IMR-90 (cell line): ENCODE measurements around the gene DOLPP1. TPM values are rescaled to one million over a fixed set of nuclear protein-coding genes. Genes with fewer than 3 reads are reported as not detected.

Experiments used
- ATAC-seq: fragments of 200-7000 bp; cut with Tn5 transposase; 2 replicates; pipeline ENCODE4 v1.9.1; 2020; ENCODE audit warnings: low read depth, mild to moderate bottlenecking, moderate library complexity
- BruUV-seq: library from RNA; stranded (reverse); fragments of 400-500 nt; replicated peaks from 2 replicates; lab custom pipeline; 2021; lab: Mats Ljungman, UMichigan
- CTCF ChIA-PET: fragments of 300-600 bp; formaldehyde crosslinking; extraction: SDS; loops from one replicate; lab custom pipeline; 2021; ENCODE audit warnings: antibody characterized with exemption; lab: Yijun Ruan, JAX
- POLR2A ChIA-PET: fragments of 300-600 bp; sonication (Branson Sonifier 250); formaldehyde crosslinking; loops from one replicate; lab custom pipeline; 2022; ENCODE audit warnings: antibody characterized with exemption; ENCODE audit not compliant: unreplicated experiment; lab: Charles Lee
- DNase-seq: peaks from one replicate; pipeline ENCODE4 v3.0.0; 2013
- H2AFZ ChIP-seq: replicated peaks from 2 replicates; pipeline ENCODE3; 2013; ENCODE audit warnings: low read length, mild to moderate bottlenecking; ENCODE audit not compliant: poor library complexity
- H2AK5ac ChIP-seq: 2 replicates; pipeline ENCODE4 v1.6.1; 2013; ENCODE audit warnings: low read depth, low read length, inconsistent platforms
- H2AK9ac ChIP-seq: replicated peaks from 2 replicates; pipeline ENCODE3; 2013; ENCODE audit warnings: mild to moderate bottlenecking, low read depth, low read length, moderate library complexity; ENCODE audit not compliant: poor library complexity
- H2BK120ac ChIP-seq: 2 replicates; pipeline ENCODE4 v1.6.1; 2013; ENCODE audit warnings: low read depth, low read length, inconsistent platforms
- H2BK15ac ChIP-seq: 3 replicates; pipeline ENCODE4 v1.6.1; 2013; ENCODE audit warnings: low read depth, low read length, inconsistent platforms
- H2BK20ac ChIP-seq: 2 replicates; pipeline ENCODE4 v1.6.1; 2013; ENCODE audit warnings: low read depth, mild to moderate bottlenecking, inconsistent platforms, low read length, moderate library complexity
- H2BK5ac ChIP-seq: 2 replicates; pipeline ENCODE4 v1.6.1; 2013; ENCODE audit warnings: mild to moderate bottlenecking, low read depth, low read length, inconsistent platforms; ENCODE audit not compliant: poor library complexity, severe bottlenecking
- H3K14ac ChIP-seq: replicated peaks from 2 replicates; pipeline ENCODE4 v1.6.1; 2013; ENCODE audit warnings: low read depth, low read length, inconsistent platforms
- H3K18ac ChIP-seq: 2 replicates; pipeline ENCODE4 v1.6.1; 2013; ENCODE audit warnings: low read depth, low read length, control low read depth
- H3K23ac ChIP-seq: 2 replicates; pipeline ENCODE4 v1.6.1; 2013; ENCODE audit warnings: low read depth, low read length, inconsistent platforms
- H3K27ac ChIP-seq: 2 replicates; pipeline ENCODE4 v1.5.1; 2013; ENCODE audit warnings: mild to moderate bottlenecking, control low read depth, low read length; ENCODE audit not compliant: insufficient read depth
- H3K27me3 ChIP-seq: 2 replicates; pipeline ENCODE4 v1.6.1; 2013; ENCODE audit warnings: low read length; ENCODE audit not compliant: control insufficient read depth, insufficient read depth
- H3K36me3 ChIP-seq: 2 replicates; pipeline ENCODE4 v1.6.1; 2013; ENCODE audit warnings: low read length, mixed read lengths; ENCODE audit not compliant: control insufficient read depth, insufficient read depth
- H3K4ac ChIP-seq: 2 replicates; pipeline ENCODE4 v1.6.1; 2013; ENCODE audit warnings: low read depth, low read length, inconsistent platforms
- H3K4me1 ChIP-seq: 2 replicates; pipeline ENCODE4 v1.6.1; 2013; ENCODE audit warnings: low read length, mixed read lengths; ENCODE audit not compliant: control insufficient read depth, insufficient read depth
- H3K4me2 ChIP-seq: 2 replicates; pipeline ENCODE4 v1.6.1; 2013; ENCODE audit warnings: low read depth, mild to moderate bottlenecking, control low read depth, low read length, moderate library complexity
- H3K4me3 ChIP-seq: 2 replicates; pipeline ENCODE4 v1.5.1; 2013; ENCODE audit warnings: low read depth, mild to moderate bottlenecking, control low read depth, low read length, moderate library complexity; ENCODE audit not compliant: insufficient read depth
- H3K56ac ChIP-seq: 2 replicates; pipeline ENCODE4 v1.6.1; 2013; ENCODE audit warnings: low read length, inconsistent platforms; ENCODE audit not compliant: insufficient read depth; ENCODE audit errors: extremely low read depth
- H3K79me1 ChIP-seq, 2 experiments: 2 replicates each; pipeline ENCODE4 v1.6.1; 2013; ENCODE audit warnings: low read length in 2 of 2, inconsistent platforms in 1 of 2, low read depth in 1 of 2
- H3K9ac ChIP-seq: 2 replicates; pipeline ENCODE4 v1.6.1; 2013; ENCODE audit warnings: low read depth, low read length, control low read depth
- H3K9me1 ChIP-seq: 2 replicates; pipeline ENCODE4 v1.6.1; 2013; ENCODE audit warnings: low read length, inconsistent platforms; ENCODE audit not compliant: insufficient read depth
- H3K9me3 ChIP-seq: 2 replicates; pipeline ENCODE4 v1.6.1; 2013; ENCODE audit warnings: low read length; ENCODE audit not compliant: control insufficient read depth, insufficient read depth
- H4K20me1 ChIP-seq: 2 replicates; pipeline ENCODE4 v1.6.1; 2013; ENCODE audit warnings: low read length, inconsistent platforms; ENCODE audit not compliant: insufficient read depth
- H4K5ac ChIP-seq: 2 replicates; pipeline ENCODE4 v1.6.1; 2013; ENCODE audit warnings: mild to moderate bottlenecking, low read depth, low read length, control low read depth
- H4K8ac ChIP-seq, 2 experiments: 2 replicates each; pipeline ENCODE4 v1.6.1; 2013; ENCODE audit warnings: low read depth in 2 of 2, low read length in 2 of 2, control low read depth in 1 of 2, inconsistent platforms in 1 of 2
- H4K91ac ChIP-seq: 2 replicates; pipeline ENCODE4 v1.6.1; 2013; ENCODE audit warnings: low read depth, low read length, inconsistent platforms; ENCODE audit not compliant: insufficient read depth
- BHLHE40 ChIP-seq: fragments of 150-350 bp; IDR thresholded peaks from 2 replicates; pipeline ENCODE4 v1.6.1; 2016; ENCODE audit warnings: mild to moderate bottlenecking, low read depth, low read length
- CHD1 ChIP-seq: IDR thresholded peaks from 2 replicates; pipeline ENCODE4 v1.6.1; 2012; ENCODE audit warnings: low read depth, low read length, improper control_type of control experiment
- FOS ChIP-seq: fragments of 150-350 bp; IDR thresholded peaks from 2 replicates; pipeline ENCODE4 v1.6.1; 2016; ENCODE audit warnings: low read depth, low read length
- MAFK ChIP-seq: IDR thresholded peaks from 2 replicates; pipeline ENCODE4 v1.6.1; 2012; ENCODE audit warnings: low read depth, low read length, improper control_type of control experiment
- MAZ ChIP-seq: IDR thresholded peaks from 2 replicates; pipeline ENCODE4 v1.6.1; 2012; ENCODE audit warnings: low read depth, mild to moderate bottlenecking, low read length, improper control_type of control experiment, moderate library complexity, borderline replicate concordance
- MXI1 ChIP-seq: IDR thresholded peaks from 2 replicates; pipeline ENCODE4 v1.6.1; 2012; ENCODE audit warnings: low read depth, mild to moderate bottlenecking, low read length, moderate library complexity, borderline replicate concordance
- NFE2L2 ChIP-seq: fragments of 150-350 bp; IDR thresholded peaks from 2 replicates; pipeline ENCODE4 v1.6.1; 2016; ENCODE audit warnings: low read depth, mild to moderate bottlenecking, low read length
- POLR2A ChIP-seq: IDR thresholded peaks from 2 replicates; pipeline ENCODE4 v1.6.1; 2012; ENCODE audit warnings: mild to moderate bottlenecking, low read depth, low read length
- RAD21 ChIP-seq: IDR thresholded peaks from 2 replicates; pipeline ENCODE4 v1.6.1; 2012; ENCODE audit warnings: low read length, improper control_type of control experiment
- RCOR1 ChIP-seq: IDR thresholded peaks from 2 replicates; pipeline ENCODE4 v1.6.1; 2012; ENCODE audit warnings: mild to moderate bottlenecking, low read length, improper control_type of control experiment; ENCODE audit not compliant: insufficient replicate concordance
- SMC3 ChIP-seq: fragments of 150-350 bp; IDR thresholded peaks from 2 replicates; pipeline ENCODE4 v1.6.1; 2016; ENCODE audit warnings: low read depth, mild to moderate bottlenecking, antibody characterized with exemption, low read length, moderate library complexity
- WGBS, 2 experiments: methylation state at CpG; one replicate each; pipeline versions ENCODE4 v1.1.5 to v1.1.7; 2013; ENCODE audit warnings: missing lambda C conversion rate in 2 of 2; ENCODE audit not compliant: insufficient read length in 1 of 2; ENCODE audit errors: extremely low coverage in 2 of 2; 5-methylcytosine and 5-hydroxymethylcytosine counted together
- dilution Hi-C: fragments of 300-500 bp; cut with HindIII; formaldehyde crosslinking; loops from one replicate; pipeline ENCODE4 v1.14.3; 2018; ENCODE audit warnings: low sequenced_read_pairs; ENCODE audit not compliant: unreplicated experiment
- in situ Hi-C: fragments of 300-500 bp; cut with MboI; formaldehyde crosslinking; loops from 3 replicates; pipeline ENCODE4 v1.14.3; 2019; ENCODE audit warnings: low sequenced_read_pairs, inconsistent platforms, mixed read lengths
- intact Hi-C: fragments of 100-400 bp; cut with micrococcal nuclease; formaldehyde crosslinking; loops from 2 replicates; pipeline ENCODE4 v1.10.0; 2022
- polyA plus RNA-seq, 3 experiments: library from polyadenylated mRNA; depleted of rRNA; stranded (reverse); fragments of >200 nt; gene quantifications; 2 replicates each; pipeline ENCODE4 v1.2.3, GENCODE V29; 2012; ENCODE audit warnings: low replicate concordance in 1 of 3
- total RNA-seq: library from RNA; depleted of rRNA; stranded (reverse); fragments of >200 nt; gene quantifications from 2 replicates; pipeline ENCODE4 v1.2.3, GENCODE V29; 2012
- TF ChIP-seq, protein P1 (sequence below): conservative IDR thresholded peaks from 2 replicates; pipeline ENCODE4 v1.5.1; 2012; ENCODE audit warnings: mild to moderate bottlenecking, low read depth, low read length, improper control_type of control experiment
- TF ChIP-seq, protein P2 (sequence below): fragments of 150-350 bp; IDR thresholded peaks from 2 replicates; pipeline ENCODE4 v1.6.1; 2016; ENCODE audit warnings: low read depth, mild to moderate bottlenecking, low read length, moderate library complexity, borderline replicate concordance

Gene DOLPP1
- total and polyA plus RNA-seq, 2 of the 4 experiments (the other 2 are of a cell fraction): 7.0 to 16.5 TPM

GRCh38 chr9:129131300-129132145 is 50.6 kb downstream of the DOLPP1 start (continued):
- TF ChIP-seq CHD1: no peak
- no peak for TF ChIP-seq FOS
- TF ChIP-seq SMC3: peak; percentile 93
- TF ChIP-seq BHLHE40: no peak

GRCh38 chr9:129133082-129133481 is 52.2 kb downstream of the DOLPP1 start:
- no peak for ATAC-seq
- TF ChIP-seq FOS: no peak
- TF ChIP-seq POLR2A: no peak
- TF ChIP-seq MAZ: no peak
- no peak for TF ChIP-seq SMC3
- no peak for TF ChIP-seq MXI1
- TF ChIP-seq RCOR1: no peak
- no peak for TF ChIP-seq RAD21
- no peak for TF ChIP-seq MAFK
- TF ChIP-seq CHD1: no peak
- no peak for TF ChIP-seq NFE2L2
- TF ChIP-seq, protein P1, sequence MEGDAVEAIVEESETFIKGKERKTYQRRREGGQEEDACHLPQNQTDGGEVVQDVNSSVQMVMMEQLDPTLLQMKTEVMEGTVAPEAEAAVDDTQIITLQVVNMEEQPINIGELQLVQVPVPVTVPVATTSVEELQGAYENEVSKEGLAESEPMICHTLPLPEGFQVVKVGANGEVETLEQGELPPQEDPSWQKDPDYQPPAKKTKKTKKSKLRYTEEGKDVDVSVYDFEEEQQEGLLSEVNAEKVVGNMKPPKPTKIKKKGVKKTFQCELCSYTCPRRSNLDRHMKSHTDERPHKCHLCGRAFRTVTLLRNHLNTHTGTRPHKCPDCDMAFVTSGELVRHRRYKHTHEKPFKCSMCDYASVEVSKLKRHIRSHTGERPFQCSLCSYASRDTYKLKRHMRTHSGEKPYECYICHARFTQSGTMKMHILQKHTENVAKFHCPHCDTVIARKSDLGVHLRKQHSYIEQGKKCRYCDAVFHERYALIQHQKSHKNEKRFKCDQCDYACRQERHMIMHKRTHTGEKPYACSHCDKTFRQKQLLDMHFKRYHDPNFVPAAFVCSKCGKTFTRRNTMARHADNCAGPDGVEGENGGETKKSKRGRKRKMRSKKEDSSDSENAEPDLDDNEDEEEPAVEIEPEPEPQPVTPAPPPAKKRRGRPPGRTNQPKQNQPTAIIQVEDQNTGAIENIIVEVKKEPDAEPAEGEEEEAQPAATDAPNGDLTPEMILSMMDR: no peak
- TF ChIP-seq, protein P2, sequence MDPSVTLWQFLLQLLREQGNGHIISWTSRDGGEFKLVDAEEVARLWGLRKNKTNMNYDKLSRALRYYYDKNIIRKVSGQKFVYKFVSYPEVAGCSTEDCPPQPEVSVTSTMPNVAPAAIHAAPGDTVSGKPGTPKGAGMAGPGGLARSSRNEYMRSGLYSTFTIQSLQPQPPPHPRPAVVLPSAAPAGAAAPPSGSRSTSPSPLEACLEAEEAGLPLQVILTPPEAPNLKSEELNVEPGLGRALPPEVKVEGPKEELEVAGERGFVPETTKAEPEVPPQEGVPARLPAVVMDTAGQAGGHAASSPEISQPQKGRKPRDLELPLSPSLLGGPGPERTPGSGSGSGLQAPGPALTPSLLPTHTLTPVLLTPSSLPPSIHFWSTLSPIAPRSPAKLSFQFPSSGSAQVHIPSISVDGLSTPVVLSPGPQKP: no peak

More at GRCh38 chr9:129133082-129133481, 52.2 kb downstream of the DOLPP1 start:
- no peak overlapping the region for H2BK15ac ChIP-seq
- H3K56ac ChIP-seq: no peak overlapping the region
- peaks cover 1% of the 10 kb centered on the region; the same call in 1 of the 2 replicates for H3K4me1 ChIP-seq
- no peak overlapping the region for H2BK120ac ChIP-seq
- no peak overlapping the region for H2BK5ac ChIP-seq
- no peaks in the 10 kb centered on the region for H3K9me3 ChIP-seq
- H2AFZ ChIP-seq: no peak overlapping the region
- H3K4ac ChIP-seq: no peak overlapping the region
- H3K18ac ChIP-seq: no peak overlapping the region
- no peak for DNase-seq
- POLR2A ChIA-PET: no interaction called here
- no peaks in the 10 kb centered on the region for H4K20me1 ChIP-seq
- H3K14ac ChIP-seq: no peak overlapping the region
- in situ Hi-C loops: loop anchor here (5.0 kb wide), 2 partner anchors 484 to 649 kb away; no protein-coding TSS in a partner anchor
- CTCF ChIA-PET: interaction anchor here (0.6 to 1.9 kb wide), 2 partner anchors 11 to 437 kb away, joined by 3 to 10 read pairs; no protein-coding TSS in a partner anchor
- no peak overlapping the region for H2AK5ac ChIP-seq
- dilution Hi-C loops: no loop called here
- 86% methylated on average over 3 of the region's 4 CpGs; no CpG with 5 or more reads in 1 of the 2 experiments for WGBS, 2 experiments
- intact Hi-C loops: no loop called here
- H3K23ac ChIP-seq: no peak overlapping the region
- peaks cover 2 to 34% of the 10 kb centered on the region in 2 experiments; a peak in 2 of 4 replicates for H3K79me1 ChIP-seq
- no TSS peak for BruUV-seq
- no peak overlapping the region for H3K9ac ChIP-seq
- H2AK9ac ChIP-seq: peak overlapping the region; percentile 21
- peaks cover 32% of the 10 kb centered on the region for H3K36me3 ChIP-seq
- no peaks in the 10 kb centered on the region for H3K27me3 ChIP-seq
- no peak overlapping the region for H2BK20ac ChIP-seq
- H3K9me1 ChIP-seq: peaks cover 4% of the 10 kb centered on the region; the same call in 1 of the 2 replicates
- H3K4me3 ChIP-seq: no peak overlapping the region
- no peak overlapping the region for H4K5ac ChIP-seq
- H4K91ac ChIP-seq: no peak overlapping the region
- H4K8ac ChIP-seq: no peak overlapping the region
- H3K4me2 ChIP-seq: no peak overlapping the region
- H3K27ac ChIP-seq: no peak overlapping the region
